AG04449 (cell line): Measurements from ENCODE around the gene ISM1.
A peak's percentile ranks its signal among the peaks of the same experiment; 100 is the strongest.

Source experiments
- CTCF ChIA-PET: fragments of 350-600 bp; formaldehyde crosslinking; extraction: SDS; loops from one replicate; lab custom pipeline; 2021; ENCODE audit warnings: antibody characterized with exemption; lab: Yijun Ruan, JAX
- POLR2A ChIA-PET: fragments of 400-600, 350-600 bp; formaldehyde crosslinking; extraction: SDS; loops from one replicate; lab custom pipeline; 2020; ENCODE audit warnings: antibody characterized with exemption, inconsistent platforms; lab: Yijun Ruan, JAX
- DNase-seq: peaks from one replicate; pipeline ENCODE4 v3.0.0-alpha.2; 2010; ENCODE audit warnings: low read depth, low spot score
- H3K4me3 ChIP-seq: 2 replicates; pipeline ENCODE4 v1.5.1; 2011; ENCODE audit warnings: low read depth, mild to moderate bottlenecking, control low read depth, low read length
- CTCF ChIP-seq: IDR thresholded peaks from one replicate; pipeline ENCODE4 v1.5.1; 2011; ENCODE audit warnings: mild to moderate bottlenecking, moderate library complexity, low read length, control low read depth, inconsistent platforms; ENCODE audit not compliant: insufficient read depth; ENCODE audit errors: missing control alignments

Gene ISM1

GRCh38 chr20:13259921-13260320 lies 38.8 kb downstream of the ISM1 start:
- no peak overlapping the region for H3K4me3 ChIP-seq
- POLR2A ChIA-PET = no interaction called here
- CTCF ChIA-PET = interaction anchor here (0.7 to 2.0 kb wide), 4 partner anchors 18 to 290 kb away, joined by 3 to 14 read pairs (median 8); no protein-coding TSS in a partner anchor
- DNase-seq = no peak
- TF ChIP-seq CTCF = no peak

- DNase-seq = no peak
- POLR2A ChIA-PET = no interaction called here
- TF ChIP-seq CTCF = no peak
- CTCF ChIA-PET = interaction anchor here (0.7 to 2.0 kb wide), 6 partner anchors 17 to 291 kb away, joined by 3 to 14 read pairs (median 4); no protein-coding TSS in a partner anchor
- H3K4me3 ChIP-seq = no peak overlapping the region
These were observed 39.7 kb downstream of the ISM1 start for GRCh38 chr20:13260650-13261279.

- POLR2A ChIA-PET = no interaction called here
These were observed 40.6 kb downstream of the ISM1 start for GRCh38 chr20:13261460-13262301.

GRCh38 chr20:13262302-13262650 lies 41.2 kb downstream of the ISM1 start:
- TF ChIP-seq CTCF = no peak
- POLR2A ChIA-PET = no interaction called here
- DNase-seq = no peak
- no peak overlapping the region for H3K4me3 ChIP-seq
- CTCF ChIA-PET = interaction anchor here (0.7 to 2.1 kb wide), 10 partner anchors 9 to 292 kb away, joined by 3 to 15 read pairs (median 4); no protein-coding TSS in a partner anchor

More at GRCh38 chr20:13261460-13262301, 40.6 kb downstream of the ISM1 start:
- TF ChIP-seq CTCF = peak; percentile 84
- no peak overlapping the region for H3K4me3 ChIP-seq
- CTCF ChIA-PET = interaction anchor here (0.7 to 2.1 kb wide), 13 partner anchors 9 to 291 kb away, joined by 3 to 15 read pairs (median 4); no protein-coding TSS in a partner anchor
- no peak for DNase-seq

- H3K4me3 ChIP-seq = no peak overlapping the region
- TF ChIP-seq CTCF = no peak
- DNase-seq = no peak
- POLR2A ChIA-PET = no interaction called here
- CTCF ChIA-PET = interaction anchor here (0.7 to 2.1 kb wide), 9 partner anchors 8 to 292 kb away, joined by 3 to 15 read pairs (median 4); no protein-coding TSS in a partner anchor
These were observed 41.7 kb downstream of the ISM1 start for GRCh38 chr20:13262671-13263360.
